HG03135 (cell line): ENCODE data around the gene DSCAM.
"Not testable (repeated sequence)": the region's sequence is repeated elsewhere in the genome, so short reads cannot be mapped to it uniquely, and the experiment has no call there.

Experiments used
- ATAC-seq: cut with Tn5 transposase; IDR thresholded peaks from one replicate; pipeline ENCODE4 v1.9.1; 2021; ENCODE audit warnings: mild to moderate bottlenecking, moderate library complexity; ENCODE audit not compliant: unreplicated experiment

Gene DSCAM

GRCh38 chr21:40194185-40194980 lies 652.6 kb downstream of the DSCAM start:
- no peak for ATAC-seq

GRCh38 chr21:40191616-40192015 lies 655.3 kb downstream of the DSCAM start:
- no peak for ATAC-seq

DNA sequence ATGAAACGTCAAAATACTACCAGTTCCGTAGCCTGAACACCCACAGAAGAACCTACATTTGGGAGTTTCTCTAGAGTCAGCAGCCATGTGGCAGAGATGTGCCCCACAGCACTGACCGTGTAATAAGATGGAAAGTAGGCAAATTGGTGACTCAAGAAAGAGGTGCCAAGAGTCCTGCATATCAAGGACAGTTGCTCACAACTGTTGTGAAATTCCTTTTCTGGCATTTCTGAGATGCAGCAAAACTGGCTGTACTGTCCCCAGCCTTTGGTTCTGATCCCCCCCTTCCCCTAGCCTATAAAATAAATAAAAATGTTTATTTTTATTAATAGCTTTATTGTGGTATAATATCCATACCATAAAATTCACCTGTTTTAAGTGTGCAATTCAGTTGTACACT lies 655.8 kb downstream of the DSCAM start:
- no peak for ATAC-seq

DNA sequence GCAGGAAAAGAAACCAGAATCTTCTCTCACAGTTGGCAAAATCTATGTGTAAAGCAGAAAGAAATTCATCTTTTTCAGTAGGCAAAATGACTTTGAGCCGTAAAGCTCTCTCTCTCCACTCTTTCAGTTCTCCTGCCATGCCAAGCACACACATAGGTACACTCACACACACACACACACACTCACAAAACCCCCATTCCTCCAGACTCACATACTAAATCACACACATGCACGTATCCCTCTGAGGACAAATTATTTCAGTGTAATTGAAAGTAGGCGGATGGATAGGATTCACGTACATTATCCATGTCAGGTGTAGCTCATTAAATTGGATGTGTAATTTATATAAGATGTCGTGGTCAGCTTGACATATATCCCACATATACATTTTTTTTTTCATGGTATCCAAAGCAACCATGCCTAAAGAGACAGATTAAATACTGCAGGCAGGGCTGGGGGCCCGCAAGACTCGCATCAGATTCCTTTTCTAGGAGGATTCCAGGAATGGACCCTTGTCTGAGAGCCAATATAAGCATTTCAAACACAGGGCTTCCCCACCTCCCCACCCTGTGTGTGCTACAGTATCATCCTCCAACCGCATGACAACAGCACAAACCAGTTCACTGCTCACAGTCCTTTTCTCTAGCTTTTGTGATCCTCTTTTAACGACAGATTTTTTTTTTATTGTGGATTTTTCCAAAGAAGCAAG lies 658.9 kb downstream of the DSCAM start:
- no peak for ATAC-seq

DNA sequence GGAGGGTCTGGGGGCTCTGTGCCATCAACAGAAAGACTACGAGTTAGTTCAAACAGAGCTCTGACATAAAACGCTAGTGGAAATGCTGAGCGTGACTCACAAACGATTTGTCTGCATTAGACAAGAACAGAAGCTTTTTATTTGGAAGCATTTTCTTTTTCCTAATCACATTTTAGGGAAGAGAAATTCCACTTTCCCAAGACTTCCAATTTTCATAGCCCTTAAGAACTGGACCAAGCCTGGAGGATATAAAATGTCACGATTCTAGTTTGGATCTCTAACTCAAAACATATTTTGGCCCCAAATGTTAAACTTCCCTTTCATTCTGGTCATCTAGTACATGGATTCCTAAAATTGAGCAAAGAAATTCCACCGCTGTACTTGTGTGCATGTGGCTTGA lies 659.7 kb downstream of the DSCAM start:
- no peak for ATAC-seq

- ATAC-seq, result no peak
Measured at GRCh38 chr21:40186045-40186444, 660.9 kb downstream of the DSCAM start.

- no peak for ATAC-seq
Measured at GRCh38 chr21:40185208-40185607, 661.8 kb downstream of the DSCAM start.

GRCh38 chr21:40182491-40182890 lies 664.5 kb downstream of the DSCAM start:
- not testable (repeated sequence) for ATAC-seq

DNA sequence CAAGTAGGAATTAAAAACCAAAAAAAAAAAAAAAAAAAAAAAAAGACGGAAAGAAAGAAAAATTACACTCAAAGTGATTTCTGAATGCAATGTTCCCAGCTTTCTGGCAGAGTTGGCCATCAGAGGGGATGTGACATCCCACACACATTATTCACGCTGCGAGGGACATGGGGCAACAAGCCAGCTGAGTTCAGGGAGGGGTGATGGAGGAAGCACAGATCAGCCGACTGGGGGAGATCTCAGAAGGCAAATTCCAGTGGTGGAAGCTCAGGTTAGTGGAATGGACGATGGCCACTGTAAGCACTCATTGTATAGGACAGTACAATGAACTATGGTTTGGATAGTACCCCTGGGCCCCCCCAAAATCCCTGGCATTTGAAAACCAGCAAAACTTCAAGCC lies 667.8 kb downstream of the DSCAM start:
- no peak for ATAC-seq

DNA sequence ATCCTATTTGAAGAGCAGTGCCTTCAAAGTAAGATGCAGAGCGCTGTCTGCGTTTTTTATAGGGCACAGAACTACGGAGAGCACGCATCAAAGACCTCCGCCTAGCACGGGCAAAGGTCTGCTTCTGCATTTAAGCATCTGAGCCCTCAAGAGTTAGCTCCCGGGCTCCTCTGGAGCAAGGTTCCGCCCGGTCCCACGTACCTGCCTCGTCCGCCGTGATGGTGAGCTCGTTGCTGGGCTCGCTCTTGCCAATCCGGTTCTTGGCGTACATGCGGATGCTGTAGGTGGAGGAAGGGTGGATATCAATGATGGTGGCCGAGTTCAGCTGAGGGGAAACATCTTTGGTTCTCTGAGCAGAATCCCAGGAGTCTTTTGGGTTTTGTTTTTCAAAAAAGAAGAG lies 668.2 kb downstream of the DSCAM start:
- ATAC-seq, result no peak

DNA sequence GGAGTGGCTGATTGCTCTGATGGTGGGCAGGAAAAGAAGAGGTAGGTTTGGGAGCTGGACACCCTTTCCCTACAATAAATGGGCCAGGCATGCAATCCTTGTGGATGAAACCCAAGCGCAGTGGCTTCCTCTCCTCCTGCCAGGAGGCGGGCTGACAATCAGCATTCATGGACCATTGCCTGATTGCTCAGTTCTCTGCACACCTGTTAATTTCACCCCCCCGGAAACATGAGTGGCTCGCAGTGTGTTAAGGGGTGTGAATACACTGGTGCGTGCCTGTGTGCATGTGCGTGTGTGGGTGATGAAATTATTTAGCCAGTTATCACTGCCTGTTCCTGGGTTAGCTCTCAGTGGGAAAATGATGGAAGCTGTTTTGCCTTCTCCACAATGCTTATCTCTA lies 669.0 kb downstream of the DSCAM start:
- no peak for ATAC-seq

DNA sequence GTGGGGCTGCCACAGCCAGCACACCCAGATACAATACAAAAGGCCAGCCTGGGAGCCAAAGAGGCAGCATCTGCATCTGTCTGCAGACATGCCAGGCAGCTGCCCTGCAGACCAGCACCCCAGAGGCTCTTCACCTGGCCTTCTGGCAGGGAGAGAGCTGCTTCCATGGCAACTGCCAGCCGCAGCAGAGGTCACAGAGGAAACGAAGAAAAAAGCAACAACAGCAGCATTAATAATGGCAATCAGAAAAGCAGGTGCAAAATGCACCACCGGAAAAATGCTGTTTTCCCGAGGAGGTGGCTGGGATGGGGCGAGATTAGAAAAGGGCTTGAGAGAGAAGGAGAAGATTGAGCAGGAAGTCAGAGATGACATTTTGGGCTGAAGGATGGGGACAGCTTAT lies 670.2 kb downstream of the DSCAM start:
- ATAC-seq, result no peak

DNA sequence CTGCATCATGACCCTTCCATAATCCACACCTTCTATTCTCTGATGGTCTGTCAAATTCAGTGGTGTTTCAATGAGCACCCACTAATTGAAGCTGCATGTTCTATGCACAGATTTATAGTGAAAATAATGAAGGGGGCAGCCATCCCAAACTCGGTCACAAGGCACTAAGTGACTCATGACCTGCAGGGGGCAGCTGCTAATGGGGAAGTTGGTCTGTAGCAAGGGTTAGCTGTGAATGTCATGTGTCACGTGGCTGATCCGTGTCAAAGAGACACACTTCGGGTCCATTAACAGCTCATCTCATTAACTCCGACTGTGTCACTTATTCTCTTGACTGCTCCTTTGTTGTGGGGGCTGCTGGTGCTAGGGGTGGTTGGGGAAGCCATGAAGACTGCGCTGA lies 673.1 kb downstream of the DSCAM start:
- ATAC-seq, result no peak

GRCh38 chr21:40169971-40170370 lies 677.0 kb downstream of the DSCAM start:
- no peak for ATAC-seq

- no peak for ATAC-seq
Measured at GRCh38 chr21:40166291-40166843, 680.6 kb downstream of the DSCAM start.

DNA sequence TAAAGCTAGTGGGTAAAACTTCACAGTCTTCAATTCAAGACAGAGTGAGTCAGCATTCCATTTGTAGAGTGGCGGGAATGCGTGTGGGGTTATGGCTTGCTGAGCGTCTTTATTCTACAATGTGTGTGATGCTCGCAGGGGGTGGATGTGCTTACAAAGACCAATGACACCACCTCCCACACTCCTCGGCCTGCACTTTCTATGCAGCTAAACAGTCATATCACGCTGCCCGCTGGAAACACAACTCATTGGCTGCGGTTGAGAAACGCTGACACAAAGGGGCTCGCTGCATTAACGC lies 681.2 kb downstream of the DSCAM start:
- ATAC-seq, result no peak

DNA sequence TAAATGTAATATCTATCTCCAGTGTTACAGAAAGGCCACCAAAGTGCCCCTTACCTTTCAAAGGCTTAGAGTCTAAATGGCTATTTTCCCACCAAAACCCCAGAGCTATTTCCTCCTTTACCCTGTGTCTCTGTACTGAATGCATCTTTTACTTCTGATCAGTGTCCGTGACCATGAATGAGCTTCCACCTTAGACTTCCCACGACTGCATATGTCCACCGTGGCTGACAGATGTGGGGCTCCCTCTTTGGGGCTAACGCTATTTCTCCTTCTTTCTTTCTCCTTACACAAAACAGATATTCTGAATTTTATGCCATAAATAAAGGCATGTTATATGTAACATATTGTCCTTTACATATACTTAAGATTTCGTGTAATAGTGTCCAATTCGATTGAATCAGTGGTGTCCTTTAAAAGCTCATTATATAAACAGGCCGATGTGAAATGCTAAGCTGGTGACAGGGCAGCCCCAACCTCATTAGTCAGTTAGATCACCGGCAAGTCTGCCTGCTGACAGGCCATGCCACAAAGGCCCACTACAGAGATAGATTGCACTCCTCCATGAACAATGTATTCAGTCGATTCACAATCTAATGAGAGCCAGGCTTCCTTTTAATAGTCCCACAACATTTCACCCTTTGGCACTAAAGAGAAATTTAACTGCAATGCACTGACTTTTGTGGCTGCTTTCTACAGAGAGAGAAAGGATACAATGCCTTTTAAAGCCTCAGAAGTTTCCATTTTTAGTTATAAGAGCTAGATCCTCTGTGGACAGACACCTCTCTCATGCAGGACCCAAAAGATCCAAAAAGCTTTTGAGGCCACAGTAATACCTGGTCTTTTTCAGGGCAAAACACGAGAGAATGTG lies 681.8 kb downstream of the DSCAM start:
- ATAC-seq, result no peak

DNA sequence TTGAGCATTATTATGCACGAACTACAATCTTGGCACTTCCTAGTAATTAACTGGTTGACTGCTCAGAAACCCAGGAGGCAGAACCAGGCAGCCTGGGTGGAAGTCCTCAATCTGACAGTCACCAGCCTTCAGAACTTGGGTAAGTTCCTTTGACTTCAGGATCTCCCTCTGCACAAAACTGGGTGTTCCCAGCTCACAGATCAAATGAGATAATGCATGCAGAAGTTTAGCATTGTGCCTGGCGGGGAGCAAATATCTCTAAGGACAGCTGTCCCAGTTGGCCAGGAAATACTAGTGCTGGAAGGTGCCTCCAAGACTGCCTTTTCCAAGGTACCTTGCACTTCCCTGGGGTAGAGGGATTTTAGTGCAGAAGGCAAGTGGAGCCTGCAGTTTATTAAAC lies 684.9 kb downstream of the DSCAM start:
- ATAC-seq, result no peak

DNA sequence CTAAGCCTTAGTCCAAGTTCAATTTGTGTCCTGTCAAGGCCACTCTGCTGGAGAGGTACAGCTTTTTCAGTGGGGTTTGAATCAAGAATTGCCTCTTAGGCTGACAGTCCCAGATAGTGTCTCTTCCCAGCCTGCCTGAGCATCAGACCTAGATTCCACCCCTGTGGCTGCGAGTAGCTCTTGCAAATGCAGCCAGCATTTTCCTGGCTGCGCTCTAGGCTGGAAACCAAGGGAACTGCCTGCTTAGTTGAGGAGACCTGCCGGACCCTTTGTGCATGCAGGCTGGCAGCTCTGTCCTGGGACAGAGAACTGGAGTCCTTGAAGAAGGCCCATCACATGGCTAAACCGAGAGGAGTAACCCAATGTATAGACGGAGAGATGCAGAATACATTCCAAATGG lies 686.0 kb downstream of the DSCAM start:
- no peak for ATAC-seq

DNA sequence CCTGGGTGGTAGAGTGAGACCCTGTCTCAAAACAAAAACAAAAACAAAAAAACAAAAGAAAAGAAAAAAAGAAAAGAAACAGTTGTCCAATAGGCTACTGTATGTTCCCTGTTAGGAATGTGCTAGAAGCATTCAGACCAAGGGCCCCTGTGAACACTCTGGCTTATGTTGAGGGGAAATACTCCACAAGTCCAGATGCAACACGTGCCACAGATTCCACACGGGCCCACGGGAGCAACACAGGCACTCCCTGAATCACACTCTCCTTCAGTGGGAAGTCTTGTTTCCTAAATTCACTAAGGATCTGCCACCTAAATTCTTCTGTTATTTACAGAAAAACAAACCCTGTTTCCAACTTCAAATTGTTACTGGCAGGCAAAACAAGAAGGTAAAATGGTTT lies 688.6 kb downstream of the DSCAM start:
- ATAC-seq, result no peak

- ATAC-seq, result no peak
Measured at GRCh38 chr21:40155563-40155962, 691.4 kb downstream of the DSCAM start.
